A673 (cell line): ENCODE results near the gene ZMYND19.

Source experiments
- EZH2 ChIP-seq: fragments of 200-600 bp; sonication (generic); IDR thresholded peaks from 2 replicates; pipeline ENCODE4 v1.6.1; 2017; ENCODE audit warnings: borderline replicate concordance, low read depth, mild to moderate bottlenecking, mixed read lengths, antibody characterized with exemption, low read length; ENCODE audit not compliant: poor library complexity, severe bottlenecking
- TF ChIP-seq, protein P1 (sequence below): fragments of 300-800, 200-600 bp; sonication (generic); conservative IDR thresholded peaks from 2 replicates; pipeline ENCODE4 v1.5.1; 2017; ENCODE audit warnings: low read depth, mild to moderate bottlenecking, antibody characterized with exemption, low read length, moderate library complexity, mixed read lengths

DNA sequence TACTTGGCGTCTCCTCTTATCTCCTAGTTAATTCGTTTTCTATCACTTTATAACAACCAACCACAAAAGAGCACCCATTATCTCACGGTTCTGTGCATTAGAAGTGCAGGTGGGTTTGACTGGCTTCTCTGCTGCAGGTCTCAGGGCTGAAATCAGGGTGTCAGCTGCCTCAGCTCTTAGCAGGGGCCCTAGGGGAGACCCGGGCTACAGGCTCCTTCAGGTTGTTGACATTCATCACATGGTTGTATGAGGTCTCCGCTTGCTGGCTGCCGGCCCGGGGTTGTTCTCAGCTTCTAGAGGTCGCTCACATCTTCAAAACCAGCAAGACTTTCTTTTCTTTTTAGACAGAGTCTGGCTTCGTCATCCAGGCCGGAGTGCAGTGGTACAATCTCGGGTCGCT lies 2.9 kb upstream of the ZMYND19 start:
- TF ChIP-seq, protein P1, sequence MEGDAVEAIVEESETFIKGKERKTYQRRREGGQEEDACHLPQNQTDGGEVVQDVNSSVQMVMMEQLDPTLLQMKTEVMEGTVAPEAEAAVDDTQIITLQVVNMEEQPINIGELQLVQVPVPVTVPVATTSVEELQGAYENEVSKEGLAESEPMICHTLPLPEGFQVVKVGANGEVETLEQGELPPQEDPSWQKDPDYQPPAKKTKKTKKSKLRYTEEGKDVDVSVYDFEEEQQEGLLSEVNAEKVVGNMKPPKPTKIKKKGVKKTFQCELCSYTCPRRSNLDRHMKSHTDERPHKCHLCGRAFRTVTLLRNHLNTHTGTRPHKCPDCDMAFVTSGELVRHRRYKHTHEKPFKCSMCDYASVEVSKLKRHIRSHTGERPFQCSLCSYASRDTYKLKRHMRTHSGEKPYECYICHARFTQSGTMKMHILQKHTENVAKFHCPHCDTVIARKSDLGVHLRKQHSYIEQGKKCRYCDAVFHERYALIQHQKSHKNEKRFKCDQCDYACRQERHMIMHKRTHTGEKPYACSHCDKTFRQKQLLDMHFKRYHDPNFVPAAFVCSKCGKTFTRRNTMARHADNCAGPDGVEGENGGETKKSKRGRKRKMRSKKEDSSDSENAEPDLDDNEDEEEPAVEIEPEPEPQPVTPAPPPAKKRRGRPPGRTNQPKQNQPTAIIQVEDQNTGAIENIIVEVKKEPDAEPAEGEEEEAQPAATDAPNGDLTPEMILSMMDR: no peak
- no peak for TF ChIP-seq EZH2
